Measurements from ENCODE around the gene GGPS1.

DNA sequence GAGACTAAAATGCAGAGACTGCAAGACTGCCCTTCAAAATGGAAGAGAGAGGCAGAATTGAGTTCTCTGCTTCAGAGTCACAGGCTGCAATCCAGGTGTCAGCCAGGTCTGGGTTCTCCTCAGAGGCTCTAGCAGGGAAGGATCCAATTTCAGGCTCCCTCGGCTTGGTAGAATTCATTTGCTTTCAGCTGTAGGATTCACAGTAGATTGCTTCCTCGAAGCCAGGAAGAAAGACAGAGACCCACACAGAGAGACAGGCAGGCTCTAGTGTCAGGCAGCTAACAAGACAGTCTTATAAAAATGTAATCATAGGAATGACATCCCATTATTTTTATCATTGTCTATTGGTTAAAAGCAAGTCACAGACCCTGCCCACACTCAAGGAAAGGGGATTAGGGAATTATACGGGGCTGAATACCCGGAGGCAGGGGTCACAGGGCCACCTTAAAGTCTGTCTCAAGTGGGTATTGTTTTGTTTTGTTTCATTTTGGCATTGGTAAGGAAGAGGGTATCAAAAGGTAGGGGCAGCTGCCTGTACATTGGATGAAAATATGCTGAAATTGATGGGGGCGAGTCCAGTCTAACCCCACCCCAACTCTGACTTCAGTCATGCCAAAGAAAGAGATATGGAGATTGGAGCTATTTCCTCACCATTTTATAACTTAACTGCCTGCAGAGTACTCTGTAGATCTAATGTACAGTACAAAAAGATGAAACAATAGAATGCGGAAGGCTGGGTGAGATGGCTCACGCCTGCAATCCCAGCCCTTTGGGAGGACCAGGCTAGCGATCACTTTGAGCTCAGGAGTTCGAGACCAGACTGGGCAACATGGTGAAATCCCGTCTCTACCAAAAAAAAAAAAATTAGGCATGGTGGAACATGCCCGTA lies 29.4 kb downstream of the GGPS1 start:
- TF ChIP-seq POLR2A (IDR thresholded peaks at IDR 0.05; ENCODE audit: low read depth, low read length) (no peak), TAF1 (IDR thresholded peaks at IDR 0.05; ENCODE audit: borderline replicate concordance, low read depth, low read length) (no peak)
